Measurements from ENCODE around the gene RIPOR3.

GRCh38 chr20:50717974-50718761 is 26.8 kb upstream of the RIPOR3 start:
- TF ChIP-seq CTCF (IDR thresholded peaks at IDR 0.05) (no peak), POLR2A (IDR thresholded peaks at IDR 0.05) (no peak)
